NCI-H774 (cell line): ENCODE results near the gene MRPS5.
"Not testable (repeated sequence)": the region's sequence is repeated elsewhere in the genome, so short reads cannot be mapped to it uniquely, and the experiment has no call there.

Experiments
- DNase-seq: peaks from one replicate; lab custom pipeline; 2025; lab: John Stamatoyannopoulos, UW

The MRPS5 gene

DNA sequence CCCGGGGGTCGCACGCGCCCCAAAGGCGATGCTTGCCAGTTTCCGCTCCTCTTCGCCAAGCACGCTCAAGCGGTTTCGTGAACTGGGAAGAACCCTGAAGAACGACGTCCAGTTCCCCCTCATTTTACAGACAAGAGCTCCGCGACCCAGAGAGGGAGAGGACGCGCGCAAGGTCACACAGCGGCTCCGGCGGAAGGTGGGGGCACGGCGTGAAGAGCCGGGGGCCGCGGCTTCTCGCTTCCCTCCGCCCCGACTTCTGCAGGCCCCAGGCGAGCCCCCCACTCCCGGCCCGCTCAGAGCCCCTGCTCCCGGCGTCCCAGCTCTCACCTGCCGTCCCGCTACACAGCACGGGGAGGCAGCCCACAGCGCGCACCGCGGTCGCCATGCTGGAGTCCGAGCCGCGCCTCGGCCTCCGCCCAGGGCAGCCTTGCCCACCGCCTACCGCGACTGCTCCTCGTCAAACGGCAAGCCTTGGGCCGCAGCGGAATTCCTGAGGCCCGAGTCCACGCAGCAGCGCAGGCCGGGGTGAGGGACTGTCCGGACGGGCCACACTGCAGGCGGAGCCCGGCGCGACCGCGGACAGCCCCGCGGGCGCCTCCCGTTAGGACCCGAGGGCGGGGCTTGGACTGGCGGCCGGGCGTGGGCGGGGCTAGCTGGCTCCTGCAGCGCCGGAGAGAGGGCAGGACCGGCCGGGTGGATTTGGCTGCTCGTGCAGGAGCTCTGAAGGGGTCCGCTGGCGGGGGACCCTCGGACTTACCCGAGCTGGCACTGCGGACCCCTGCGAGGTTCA, at the start of gene MRPS5:
MRPS5 (minus strand) TSS at position 402 of the 790 bp plus-strand sequence; CDS start at position 385, 17 bp downstream.
- DNase-seq, result peak; percentile 67

DNA sequence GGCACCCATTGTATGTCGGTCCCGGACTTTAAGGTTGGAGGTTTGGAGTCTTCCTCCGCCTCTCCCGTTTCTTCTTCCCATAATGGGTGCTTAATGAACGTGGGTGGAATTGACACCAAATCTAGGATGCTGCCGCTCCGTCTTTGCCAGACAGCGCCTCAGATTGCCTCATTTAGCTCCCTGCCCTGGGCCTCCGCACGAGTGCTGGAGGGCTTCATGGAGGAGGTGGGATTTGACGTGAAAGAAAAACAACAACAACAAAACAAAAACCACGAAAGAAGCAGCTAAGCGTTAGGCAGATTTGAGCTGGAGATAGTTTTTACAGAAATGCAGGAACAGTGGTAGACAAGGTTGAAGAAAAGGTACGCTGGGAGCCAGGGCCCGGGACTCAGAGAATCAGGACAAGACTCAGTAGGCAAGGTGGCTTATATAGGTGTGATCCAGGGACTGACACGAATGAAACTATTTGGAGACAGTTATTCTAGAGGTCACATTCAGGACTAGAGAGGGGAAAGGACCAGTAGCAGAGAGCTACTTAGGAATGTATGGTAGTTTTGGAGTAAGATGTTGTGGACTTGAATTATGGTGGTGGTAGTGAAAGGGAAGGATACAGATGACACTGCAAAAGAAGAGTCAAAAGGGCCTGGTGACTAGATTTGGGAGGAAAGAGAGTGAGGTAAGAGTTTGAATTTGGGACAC, 44.6 kb upstream of the MRPS5 start:
- DNase-seq, result no peak

DNA sequence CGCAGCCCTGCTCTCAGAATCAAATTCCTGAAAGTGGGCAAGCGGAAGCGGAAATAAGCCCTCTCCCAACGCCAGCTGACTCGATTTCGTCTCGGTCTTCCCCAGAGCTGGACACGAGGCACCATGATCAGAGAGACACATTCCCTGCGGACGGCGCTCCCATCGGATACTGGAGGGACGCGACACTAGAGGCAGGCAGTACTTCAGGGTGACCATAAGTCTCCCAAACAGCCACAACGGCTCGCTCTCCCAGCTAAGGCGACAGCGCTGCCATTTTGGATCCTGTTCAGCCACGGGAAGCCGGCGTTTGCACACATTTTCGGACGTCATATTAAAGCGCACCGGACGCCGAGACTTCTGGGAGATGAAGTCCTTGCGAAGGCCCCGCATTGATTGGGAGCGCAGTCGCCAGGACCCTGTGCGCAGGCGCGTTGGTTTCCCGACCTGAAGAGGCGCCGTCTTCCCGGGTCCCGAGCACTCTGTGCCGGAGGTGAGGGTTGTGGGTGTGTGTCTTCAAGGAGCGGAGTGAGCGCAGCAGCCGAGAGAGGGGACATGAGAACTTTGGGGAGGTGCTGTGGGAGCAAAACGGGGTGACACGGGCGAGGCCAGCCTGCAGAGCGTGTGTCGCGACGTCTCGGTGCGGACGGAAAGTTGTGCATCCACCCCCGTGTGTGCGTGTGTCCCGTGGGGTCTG, 43.9 kb upstream of the MRPS5 start, which contains the start of gene ZNF2:
ZNF2 (plus strand) TSS at position 439 of the 694 bp plus-strand sequence. CDS start 10,418 bp downstream, outside the sequence.
- peak; percentile 95 for DNase-seq

DNA sequence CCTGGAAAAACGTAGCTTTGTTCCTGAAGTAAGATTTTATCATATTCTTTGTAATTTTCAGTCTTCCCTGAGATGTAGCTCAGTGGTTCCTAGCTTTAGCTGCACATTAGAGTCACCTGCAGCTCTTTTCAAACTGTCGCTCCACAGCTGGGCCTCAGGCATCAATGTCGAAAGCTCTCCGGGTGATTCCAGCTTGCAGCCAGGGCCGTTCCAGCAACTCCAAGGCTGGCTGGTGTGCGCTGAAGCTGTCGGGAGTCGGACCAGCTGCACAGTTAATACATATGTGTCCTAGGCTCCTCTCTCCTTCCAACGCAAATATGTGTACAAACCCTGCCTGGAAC, 43.4 kb upstream of the MRPS5 start:
- no peak for DNase-seq

DNA sequence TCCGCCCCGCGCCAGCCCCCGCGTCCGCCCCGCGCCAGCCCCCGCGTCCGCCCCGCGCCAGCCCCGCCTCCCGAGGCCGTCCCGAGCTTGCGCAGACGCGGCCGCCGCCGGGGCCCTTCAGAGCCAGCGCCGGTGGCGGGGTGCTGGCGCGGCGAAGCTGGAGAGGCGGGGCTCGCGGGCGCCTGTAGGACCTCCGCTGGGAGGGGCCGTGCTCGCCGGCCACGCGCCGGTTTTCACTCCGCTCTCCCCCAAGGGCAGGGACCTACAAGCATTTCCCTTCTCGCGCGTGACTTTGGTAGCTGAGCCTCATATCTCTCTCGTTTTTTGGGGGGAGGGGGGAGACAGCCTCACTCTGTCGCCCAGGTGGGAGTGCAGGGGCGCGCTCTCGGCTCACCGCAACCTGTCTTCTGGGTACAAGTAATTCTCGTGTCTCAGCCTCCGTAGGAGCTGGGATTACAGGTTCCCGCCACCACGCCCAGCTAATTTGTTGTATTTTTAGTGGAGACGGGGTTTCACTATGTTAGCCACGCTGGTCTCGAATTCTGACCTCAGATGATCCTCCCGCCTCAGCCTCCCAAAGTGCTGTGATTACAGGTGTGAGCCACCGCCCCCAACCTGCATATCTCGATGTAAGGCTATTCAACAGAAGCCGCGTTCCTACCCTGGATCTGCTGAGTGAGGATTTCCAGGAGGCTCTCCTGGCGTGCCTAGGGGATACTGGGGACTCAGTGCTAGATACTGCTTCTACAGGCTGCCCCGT, 38.3 kb upstream of the MRPS5 start, which contains the start of gene ZNF514:
ZNF514 (minus strand) TSS at position 159 of the 760 bp plus-strand sequence. CDS start 6,595 bp downstream, outside the sequence.
- peak; percentile 78 for DNase-seq

DNA sequence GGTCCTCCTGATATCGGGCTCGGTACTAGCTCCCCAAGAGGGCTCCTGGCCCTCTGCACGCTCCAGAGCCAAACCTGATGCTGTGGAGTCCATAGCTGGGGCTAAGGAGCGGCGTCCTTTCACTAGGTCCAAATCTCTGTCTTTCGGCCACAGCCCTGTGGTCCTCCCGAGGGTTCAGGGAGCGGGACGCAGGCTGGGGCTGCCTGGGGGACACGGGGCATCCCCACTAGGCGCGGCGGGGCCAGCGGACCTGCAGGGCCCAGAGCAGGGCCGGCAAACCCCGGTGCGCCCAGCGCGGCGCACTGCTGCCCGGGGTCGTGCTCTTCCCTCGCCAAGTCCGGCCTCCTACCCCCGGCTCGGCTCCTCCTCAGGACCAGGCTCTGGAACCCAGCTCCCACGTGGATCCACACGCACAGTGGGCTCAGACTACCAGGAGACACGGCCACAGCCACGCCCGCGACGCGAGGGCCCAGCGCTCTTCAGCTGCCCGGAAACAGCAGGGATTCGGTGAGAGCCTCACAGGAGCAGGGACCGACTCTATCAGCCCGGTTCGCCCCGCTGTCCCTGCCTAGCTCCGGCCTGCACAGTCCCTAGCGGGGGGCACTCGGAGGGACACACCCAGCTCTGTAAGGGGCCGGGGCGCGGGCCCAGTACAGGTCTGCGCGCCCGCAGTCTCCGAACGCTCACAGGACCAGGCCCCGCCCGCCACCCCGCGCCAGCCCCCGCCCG, 37.4 kb upstream of the MRPS5 start:
- peak; percentile 35 for DNase-seq

DNA sequence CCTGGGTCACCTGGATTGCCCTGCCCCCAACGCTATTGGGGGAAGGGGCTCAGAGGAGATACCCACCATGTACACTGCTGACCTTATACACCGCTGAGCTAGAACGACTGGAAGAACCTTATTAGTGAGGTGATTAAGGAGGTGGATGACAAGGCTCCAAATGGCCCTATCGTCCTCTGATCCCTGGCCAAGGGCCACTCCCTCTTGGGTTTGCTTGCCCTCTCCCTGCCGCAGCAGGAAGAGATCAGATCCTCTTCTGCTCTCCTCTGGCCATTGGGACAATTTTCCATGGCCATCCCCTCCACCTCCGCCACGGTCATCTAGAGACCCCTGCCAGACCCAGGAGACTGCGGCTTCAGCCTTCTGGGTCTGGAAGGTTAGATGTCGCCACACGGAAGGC, 36.8 kb upstream of the MRPS5 start:
- no peak for DNase-seq

DNA sequence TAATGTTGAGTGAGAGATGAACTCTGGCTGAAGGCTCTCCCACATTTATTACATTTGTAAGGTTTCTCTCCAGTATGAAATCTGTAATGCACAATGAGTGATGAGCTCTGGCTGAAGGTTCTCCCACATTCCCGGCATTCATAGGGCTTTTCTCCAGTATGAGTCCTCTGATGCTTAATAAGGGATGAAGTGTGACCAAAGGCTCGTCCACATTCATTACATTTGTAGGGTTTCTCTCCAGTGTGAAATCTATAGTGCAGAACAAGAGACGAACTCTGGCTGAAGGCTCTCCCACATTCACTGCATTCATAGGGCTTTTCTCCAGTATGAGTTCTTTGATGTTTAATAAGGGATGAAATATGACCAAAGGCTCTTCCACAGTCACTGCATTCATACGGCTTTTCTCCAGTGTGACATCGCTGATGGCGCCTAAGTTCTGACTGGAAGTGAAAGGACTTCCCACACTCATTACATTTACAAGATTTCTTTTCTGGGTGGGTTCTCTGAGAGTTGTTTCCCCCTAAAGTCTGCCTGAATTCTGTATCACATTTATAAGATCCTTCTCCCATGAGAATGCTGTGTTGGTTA, 27.9 kb upstream of the MRPS5 start:
- no peak for DNase-seq

DNA sequence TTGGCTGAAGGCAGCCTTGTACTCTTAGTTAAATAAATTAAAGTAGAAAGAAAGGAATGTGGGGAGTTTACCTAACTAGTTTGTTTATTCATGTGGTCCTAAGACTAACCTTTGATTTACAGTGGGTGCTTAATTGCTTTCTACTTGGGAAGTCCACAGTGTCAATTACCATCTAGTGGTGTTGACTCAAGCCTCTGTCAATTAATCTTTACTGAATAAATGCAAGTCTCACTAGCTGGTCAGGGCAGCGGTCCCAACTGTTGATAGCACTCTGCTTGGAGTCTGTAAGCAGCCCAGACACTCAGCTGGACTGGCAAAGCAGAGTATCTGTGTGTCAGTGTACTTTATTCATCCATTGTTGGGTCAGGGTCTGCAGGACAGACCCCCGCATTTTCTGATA, 22.2 kb upstream of the MRPS5 start:
- no peak for DNase-seq

DNA sequence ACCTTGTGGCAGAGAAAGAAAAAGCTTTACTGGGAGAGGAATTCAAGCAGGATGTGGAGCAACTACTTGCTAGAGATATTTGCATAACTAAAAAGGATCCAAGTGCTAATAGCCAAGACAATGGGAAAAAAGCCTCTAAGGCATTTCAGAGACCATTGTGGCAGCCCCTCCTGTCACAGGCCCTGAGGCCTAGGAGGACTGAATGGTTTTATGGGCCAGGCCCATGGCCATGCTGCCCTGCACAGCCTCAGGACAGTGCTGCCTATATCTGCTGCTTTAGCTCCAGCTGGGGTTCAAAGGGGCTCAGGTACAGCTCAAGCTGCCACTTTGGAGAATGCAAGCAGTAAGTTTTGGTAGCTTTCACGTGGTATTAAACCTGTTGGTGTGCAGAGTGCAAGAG, 17.1 kb upstream of the MRPS5 start:
- no peak for DNase-seq

DNA sequence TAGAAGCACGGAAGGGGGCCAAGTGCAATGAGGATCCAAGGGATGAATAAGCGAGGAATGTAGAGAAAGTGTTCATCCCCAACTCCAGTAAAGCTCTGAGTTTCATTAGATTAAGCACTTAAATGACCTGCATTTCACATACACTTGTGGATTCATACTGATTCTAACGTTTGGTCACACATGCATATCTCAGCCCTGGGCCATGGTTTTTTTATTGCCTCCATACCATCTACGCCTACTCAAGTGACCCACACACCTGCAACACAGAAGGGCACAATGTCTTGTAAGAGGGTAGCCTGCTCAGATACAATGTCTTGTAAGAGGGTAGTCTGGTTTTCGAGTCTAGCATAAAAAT, 566 bp upstream of the MRPS5 start:
- no peak for DNase-seq

DNA sequence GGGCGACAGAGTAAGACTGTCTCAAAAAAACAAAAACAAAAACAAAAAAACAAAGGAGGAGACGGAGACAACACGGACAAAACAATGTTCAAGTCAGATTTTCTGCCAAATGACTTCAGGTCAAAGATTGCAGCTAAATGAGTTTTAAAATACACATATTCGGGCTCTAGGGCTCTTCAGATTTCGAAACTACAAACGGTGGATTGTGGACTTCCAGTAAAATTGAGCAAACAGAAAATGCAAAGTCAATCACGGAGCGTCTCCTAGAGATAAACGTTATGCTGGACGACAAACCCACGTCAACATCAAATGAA, 558 bp downstream of the MRPS5 start:
- no peak for DNase-seq

DNA sequence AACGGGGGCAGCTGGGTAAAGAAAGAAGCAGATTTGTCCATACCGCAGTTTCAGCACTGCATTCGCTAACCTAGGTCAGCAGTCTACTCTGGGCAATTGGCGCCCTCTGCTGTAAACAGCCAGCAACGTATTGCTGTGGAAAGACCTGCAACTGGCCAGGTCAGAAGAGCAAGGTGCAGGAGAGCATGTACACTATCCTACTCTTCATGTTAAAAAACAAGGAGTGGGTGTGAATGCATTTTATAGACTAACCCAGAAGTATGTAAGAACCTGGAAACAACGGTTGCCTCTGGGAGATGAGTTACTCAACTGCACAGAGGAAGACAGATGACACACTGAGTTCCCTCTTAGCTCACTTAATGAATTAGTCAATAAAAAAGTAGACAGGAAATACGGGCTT, 6.2 kb downstream of the MRPS5 start:
- DNase-seq, result peak; percentile 51

DNA sequence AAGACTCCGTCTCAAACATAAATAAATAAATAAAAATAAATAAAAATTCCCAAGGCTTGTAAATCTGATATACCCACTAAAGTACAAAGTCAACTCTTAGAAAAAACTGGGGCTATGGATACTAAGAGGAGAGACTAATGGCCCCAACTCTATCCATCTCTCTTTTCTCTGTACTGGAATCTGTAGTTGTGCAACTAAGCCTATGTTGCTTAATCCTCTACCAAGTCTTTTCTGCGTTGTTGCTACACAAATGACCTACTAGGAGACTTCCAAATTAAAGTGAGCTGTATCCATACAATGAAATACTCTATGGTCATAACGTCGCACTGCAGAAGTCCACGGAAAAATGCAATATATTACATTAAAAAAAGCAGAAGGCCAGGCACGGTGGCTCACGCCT, 8.1 kb downstream of the MRPS5 start:
- no peak for DNase-seq

DNA sequence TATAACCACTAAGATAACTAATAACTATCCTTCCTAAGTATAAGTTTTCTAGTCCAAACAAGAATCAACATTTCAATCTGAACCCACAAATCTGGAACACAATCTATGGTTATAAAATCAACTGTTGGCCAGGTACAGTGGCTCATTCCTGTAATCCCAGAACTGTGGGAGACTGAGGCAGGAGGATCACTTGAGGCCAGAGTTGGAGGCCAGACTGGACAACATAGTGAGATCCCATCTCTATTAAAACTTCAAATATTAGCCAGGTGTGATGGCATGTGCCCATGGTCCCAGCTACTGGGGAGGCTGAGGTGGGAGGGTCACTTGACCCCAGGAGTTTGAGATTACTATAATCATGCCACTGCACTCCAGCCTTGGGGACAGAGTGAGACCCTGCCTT, 11.2 kb downstream of the MRPS5 start:
- no peak for DNase-seq

DNA sequence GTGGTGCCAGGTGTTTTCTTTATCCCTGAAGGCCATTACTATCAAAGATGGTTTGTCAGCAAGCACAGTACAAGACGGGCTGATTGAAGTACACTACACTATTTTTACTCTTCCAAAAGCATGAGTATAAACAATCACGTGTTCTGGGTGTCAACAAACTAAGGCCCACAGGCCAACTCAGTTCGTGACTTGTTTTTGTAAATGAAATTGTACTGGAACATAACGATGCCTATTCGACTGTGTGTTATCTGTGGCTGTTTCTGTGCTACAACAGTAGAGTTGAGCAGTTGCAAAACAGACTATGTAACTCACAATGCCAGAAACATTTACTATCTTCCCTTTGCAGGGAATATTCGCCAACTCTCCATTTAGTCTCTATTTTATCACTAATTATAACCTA, 12.3 kb downstream of the MRPS5 start:
- no peak for DNase-seq

DNA sequence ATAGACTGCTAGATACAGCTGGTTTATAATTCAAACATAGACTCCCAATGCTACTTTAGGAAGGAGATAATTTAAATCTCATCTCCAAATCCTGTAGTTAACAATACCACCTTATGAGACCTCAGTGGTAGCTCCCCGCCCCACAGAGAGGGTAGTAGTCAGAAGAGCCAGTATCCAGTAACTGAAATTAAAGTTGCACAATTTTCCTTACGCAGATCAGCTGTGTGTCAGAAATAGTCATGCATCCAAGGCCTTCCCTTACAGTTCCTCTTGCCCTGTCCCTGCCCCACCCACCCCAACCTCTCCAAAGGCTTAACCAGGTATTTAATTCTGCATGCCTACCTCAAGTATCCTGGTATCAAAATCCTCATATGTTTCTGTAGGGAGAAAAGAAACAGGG, 15.5 kb downstream of the MRPS5 start:
- no peak for DNase-seq

DNA sequence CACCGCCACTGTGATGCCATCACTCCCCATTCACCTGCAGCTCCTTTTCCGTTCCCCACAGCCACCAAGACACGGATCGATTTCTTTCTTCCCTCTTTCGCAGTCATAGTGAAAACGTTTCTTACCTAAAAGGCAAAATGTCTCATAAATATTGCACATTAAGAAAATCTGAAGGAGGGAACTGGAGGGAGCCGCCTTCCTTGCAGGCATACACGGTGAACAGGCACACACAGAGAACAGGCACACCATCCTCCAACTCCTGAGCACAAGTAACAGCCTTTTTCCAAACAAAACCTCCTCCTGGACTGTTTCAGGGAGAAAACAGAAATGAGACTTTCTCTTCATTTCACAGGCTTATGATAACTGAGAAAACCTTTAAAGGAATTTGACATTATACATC, 17.0 kb downstream of the MRPS5 start:
- DNase-seq, result no peak

DNA sequence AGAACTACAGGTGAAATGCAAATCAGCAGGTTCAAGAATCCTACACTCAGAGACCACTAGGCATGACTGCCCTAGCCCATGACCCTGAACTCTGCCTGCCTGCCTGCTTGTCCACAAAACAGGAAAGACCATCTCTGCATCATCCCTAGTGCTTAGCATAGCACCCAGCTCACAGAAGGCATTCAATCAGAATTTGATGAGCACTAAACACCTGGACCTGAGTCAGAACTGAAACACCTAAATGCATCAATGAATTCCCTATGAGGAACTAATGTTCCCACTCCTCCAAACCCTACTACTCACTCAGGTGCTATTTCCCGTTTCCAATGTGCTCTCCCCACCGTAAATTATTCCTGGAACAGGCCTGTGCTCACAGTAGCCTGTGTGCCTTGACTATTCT, 21.7 kb downstream of the MRPS5 start:
- DNase-seq, result no peak

DNA sequence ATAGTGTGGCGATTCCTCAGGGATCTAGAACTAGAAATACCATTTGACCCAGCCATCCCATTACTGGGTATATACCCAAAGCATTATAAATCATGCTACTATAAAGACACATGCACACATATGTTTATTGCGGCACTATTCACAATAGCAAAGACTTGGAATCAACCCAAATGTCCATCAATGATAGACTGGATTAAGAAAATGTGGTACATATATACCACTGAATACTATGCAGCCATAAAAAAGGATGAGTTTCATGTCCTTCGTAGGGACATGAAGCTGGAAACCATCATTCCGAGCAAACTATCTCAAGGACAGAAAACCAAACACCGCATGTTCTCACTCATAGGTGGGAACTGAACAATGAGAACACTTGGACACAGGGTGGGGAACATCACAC, 23.3 kb downstream of the MRPS5 start:
- DNase-seq, result not testable (repeated sequence)

DNA sequence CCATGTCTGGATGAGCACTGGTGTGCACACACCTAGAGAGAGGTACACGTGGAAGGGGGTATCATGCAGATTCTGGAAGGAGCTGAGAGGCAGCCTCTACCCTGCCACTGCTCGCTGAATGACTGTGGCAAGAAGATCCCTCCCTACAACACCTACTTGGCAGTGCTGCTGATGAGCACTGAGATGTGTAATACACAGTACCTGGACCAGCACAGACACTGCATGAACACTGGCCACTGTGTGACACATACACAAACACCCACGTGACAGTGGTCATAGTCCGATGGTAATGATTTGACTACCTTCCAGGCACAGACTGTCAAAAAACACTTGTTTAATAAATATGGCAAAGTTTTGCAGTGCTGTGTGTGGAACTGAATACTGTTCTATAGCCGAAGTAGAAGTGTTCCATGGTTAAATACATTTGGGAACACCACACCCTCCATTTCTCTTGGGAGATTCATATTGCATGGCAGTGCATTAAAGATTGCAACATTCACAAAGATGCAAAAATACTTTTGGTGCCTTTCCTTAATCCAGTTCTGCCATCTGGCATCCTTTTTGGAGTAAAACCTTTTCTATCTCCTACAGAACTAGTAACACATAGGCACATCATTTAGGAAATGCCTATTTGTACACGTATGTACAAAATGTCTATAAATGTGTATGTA, 29.6 kb downstream of the MRPS5 start:
- DNase-seq, result no peak
